ENCODE measurements around the gene AKAP11. TPM values are rescaled to one million over a fixed set of nuclear protein-coding genes. Genes with fewer than 3 reads are reported as not detected.

The AKAP11 gene
- total and polyA plus RNA-seq, 9 donors = 10.0 to 41.0 (median 32.4) TPM

DNA sequence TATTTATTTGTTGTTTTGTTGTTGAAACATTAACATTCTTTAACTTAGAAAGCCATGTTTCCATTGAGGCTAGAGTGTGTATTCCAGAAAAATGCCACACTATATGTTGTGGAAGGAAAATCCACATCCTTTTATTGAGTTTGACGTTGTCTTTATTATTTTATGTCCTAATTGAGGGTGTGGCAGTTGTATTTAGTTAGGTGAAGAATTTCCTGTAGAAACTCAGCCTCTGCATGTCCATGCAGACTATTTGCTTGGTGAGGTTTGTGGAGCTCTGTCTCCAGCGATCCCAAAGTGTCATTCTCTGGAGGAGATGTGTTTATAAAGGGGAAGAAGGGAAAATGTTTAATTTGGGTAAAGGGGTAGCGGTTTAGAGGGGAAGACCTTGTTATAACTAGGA is 46.6 kb downstream of the AKAP11 start:
- no peaks in the 10 kb centered on the region for H3K4me1 ChIP-seq (ENCODE audit: insufficient read depth)
- H3K27ac ChIP-seq = no peak overlapping the region
- no peaks in the 10 kb centered on the region for H3K36me3 ChIP-seq
- 73 to 79% (median 77%) methylated on average over 3 of the region's 3 CpGs for WGBS, 3 donors
- no peaks in the 10 kb centered on the region for H3K27me3 ChIP-seq
- DNase-seq = no peak
- no peak for TF ChIP-seq POLR2A (IDR thresholded peaks at IDR 0.05)
- TF ChIP-seq, protein P1, sequence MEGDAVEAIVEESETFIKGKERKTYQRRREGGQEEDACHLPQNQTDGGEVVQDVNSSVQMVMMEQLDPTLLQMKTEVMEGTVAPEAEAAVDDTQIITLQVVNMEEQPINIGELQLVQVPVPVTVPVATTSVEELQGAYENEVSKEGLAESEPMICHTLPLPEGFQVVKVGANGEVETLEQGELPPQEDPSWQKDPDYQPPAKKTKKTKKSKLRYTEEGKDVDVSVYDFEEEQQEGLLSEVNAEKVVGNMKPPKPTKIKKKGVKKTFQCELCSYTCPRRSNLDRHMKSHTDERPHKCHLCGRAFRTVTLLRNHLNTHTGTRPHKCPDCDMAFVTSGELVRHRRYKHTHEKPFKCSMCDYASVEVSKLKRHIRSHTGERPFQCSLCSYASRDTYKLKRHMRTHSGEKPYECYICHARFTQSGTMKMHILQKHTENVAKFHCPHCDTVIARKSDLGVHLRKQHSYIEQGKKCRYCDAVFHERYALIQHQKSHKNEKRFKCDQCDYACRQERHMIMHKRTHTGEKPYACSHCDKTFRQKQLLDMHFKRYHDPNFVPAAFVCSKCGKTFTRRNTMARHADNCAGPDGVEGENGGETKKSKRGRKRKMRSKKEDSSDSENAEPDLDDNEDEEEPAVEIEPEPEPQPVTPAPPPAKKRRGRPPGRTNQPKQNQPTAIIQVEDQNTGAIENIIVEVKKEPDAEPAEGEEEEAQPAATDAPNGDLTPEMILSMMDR (IDR thresholded peaks at IDR 0.05) = no peak
- TF ChIP-seq EP300 (IDR thresholded peaks at IDR 0.05) = no peak
- H3K9me3 ChIP-seq = no peaks in the 10 kb centered on the region
- intact Hi-C loops (cut with DNase I) = no loop called here
- H3K4me3 ChIP-seq = no peak overlapping the region

DNA sequence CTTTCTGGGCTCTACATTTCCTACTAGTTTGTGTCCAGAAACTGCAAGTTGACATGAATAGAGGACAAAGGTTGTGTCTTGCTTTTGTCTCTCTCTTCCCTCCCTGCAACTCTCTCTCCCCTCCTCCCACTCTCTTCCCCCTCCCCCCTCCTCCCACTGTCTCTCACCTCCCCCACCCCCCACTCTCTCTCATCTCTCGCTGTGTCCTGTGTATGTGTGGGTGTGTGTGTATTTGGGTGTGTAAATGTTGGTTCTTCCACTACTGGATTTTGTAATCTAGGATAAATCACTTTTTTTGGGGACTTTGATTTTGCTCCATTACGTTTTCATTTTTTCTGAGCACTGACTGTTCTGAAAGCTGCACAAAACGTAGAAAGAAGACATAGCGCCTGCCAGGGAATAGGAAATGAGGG is 48.4 kb downstream of the AKAP11 start:
- no peak overlapping the region for H3K27ac ChIP-seq
- TF ChIP-seq EP300 (IDR thresholded peaks at IDR 0.05) = no peak
- no peak for TF ChIP-seq POLR2A (IDR thresholded peaks at IDR 0.05)
- TF ChIP-seq, protein P1 (IDR thresholded peaks at IDR 0.05) = no peak
- no peaks in the 10 kb centered on the region for H3K9me3 ChIP-seq
- H3K36me3 ChIP-seq = no peaks in the 10 kb centered on the region
- WGBS, 3 donors = 81 to 83% (median 81%) methylated on average over 4 of the region's 4 CpGs
- H3K4me3 ChIP-seq = no peak overlapping the region
- H3K27me3 ChIP-seq = no peaks in the 10 kb centered on the region
- intact Hi-C loops (cut with DNase I) = no loop called here
- no peaks in the 10 kb centered on the region for H3K4me1 ChIP-seq (ENCODE audit: insufficient read depth)
- no peak for DNase-seq

DNA sequence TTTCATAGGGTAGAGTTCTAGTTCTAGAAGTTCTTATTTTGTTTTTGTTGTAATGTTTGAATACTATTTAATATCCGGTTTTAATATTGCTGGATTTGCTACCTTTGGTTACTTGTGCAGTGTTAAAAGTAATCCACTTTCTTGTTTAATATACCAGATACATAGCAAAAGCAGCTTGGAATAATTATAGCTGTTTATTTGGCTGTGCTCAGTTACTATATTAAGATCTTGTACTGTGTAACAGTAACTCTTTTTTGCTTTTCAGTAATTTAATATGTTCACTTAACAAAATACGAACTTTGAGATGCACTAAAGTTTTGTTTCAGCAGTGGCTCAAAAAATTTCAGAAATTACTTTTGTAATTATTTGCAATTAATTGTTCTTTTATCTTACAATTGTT is 50.9 kb downstream of the AKAP11 start:
- intact Hi-C loops (cut with DNase I) = no loop called here
- H3K27ac ChIP-seq = no peak overlapping the region

DNA sequence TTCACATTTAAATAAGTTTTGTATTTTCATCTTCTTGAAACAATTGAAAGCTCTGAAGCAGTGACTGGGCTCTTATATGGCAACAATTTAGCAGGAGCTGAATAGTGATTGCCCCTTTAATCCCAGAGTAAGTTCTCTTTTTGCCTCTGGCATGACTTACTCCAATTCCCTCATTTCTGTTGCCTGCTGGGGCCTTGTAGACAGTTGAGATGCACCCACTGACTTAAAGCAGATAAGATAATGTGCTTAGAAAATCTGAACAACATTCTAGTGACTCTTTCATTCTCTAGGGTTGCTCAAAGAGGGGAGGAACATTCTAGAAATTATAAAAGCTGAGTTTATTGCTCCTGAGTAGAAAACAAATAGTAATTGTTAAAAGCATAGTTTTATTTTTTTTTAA is 52.8 kb downstream of the AKAP11 start:
- Histone ChIP-seq H3K4me3 (no peak overlapping the region), H3K36me3 (no peaks in the 10 kb centered on the region), H3K4me1 (ENCODE audit: insufficient read depth) (no peaks in the 10 kb centered on the region), H3K9me3 (no peaks in the 10 kb centered on the region), H3K27me3 (no peaks in the 10 kb centered on the region), H3K27ac (no peak overlapping the region)
- TF ChIP-seq, protein P1 (IDR thresholded peaks at IDR 0.05) = no peak
- TF ChIP-seq EP300 (IDR thresholded peaks at IDR 0.05) (no peak), POLR2A (IDR thresholded peaks at IDR 0.05) (no peak)
- intact Hi-C loops (cut with DNase I) = no loop called here
- no peak for DNase-seq

More for the DNA sequence above, 50.9 kb downstream of the AKAP11 start:
- Histone ChIP-seq H3K4me3 (no peak overlapping the region), H3K36me3 (no peaks in the 10 kb centered on the region), H3K27me3 (no peaks in the 10 kb centered on the region), H3K4me1 (ENCODE audit: insufficient read depth) (no peaks in the 10 kb centered on the region), H3K9me3 (no peaks in the 10 kb centered on the region)
- 63 to 66% (median 66%) methylated on average over 2 of the region's 2 CpGs for WGBS, 3 donors
- TF ChIP-seq, protein P1 (IDR thresholded peaks at IDR 0.05) = no peak
- TF ChIP-seq EP300 (IDR thresholded peaks at IDR 0.05) (no peak), POLR2A (IDR thresholded peaks at IDR 0.05) (no peak)
- DNase-seq = no peak

DNA sequence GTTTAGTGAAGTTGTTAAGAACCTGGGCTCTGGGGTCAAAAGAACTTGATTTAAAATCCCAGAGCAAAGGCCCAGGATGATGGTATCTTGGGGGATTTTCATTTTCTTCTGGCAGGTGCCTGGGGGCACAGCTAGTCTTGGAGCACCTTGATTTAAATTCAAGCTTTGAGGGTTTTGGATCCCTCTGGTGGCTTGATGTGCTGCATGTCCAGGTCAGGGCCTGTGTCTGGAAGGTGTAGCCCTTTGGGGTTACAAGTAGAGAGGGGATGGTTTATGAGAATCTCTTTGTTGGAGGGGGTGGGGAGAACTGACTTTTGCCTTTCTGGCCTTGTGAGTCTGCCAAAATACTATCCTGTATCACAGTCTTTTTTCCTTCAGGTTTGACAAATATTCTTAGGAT is 55.8 kb downstream of the AKAP11 start:
- Histone ChIP-seq H3K9me3 (no peaks in the 10 kb centered on the region), H3K36me3 (no peaks in the 10 kb centered on the region), H3K27ac (no peak overlapping the region), H3K27me3 (no peaks in the 10 kb centered on the region), H3K4me3 (no peak overlapping the region), H3K4me1 (ENCODE audit: insufficient read depth) (no peaks in the 10 kb centered on the region)
- no peak for DNase-seq
- intact Hi-C loops (cut with DNase I) = no loop called here
- TF ChIP-seq EP300 (IDR thresholded peaks at IDR 0.05) (no peak), POLR2A (IDR thresholded peaks at IDR 0.05) (no peak)
- TF ChIP-seq, protein P1 (IDR thresholded peaks at IDR 0.05) = no peak

All from ovary (tissue), 9 donors.